Panc1 (cell line): Measurements from ENCODE around the gene LRRC49. TPM values are rescaled to one million over a fixed set of nuclear protein-coding genes. Genes with fewer than 3 reads are reported as not detected.
"Not testable (repeated sequence)": the region's sequence is repeated elsewhere in the genome, so short reads cannot be mapped to it uniquely, and the experiment has no call there.

Source experiments
- ATAC-seq: fragments of 200-7000 bp; cut with Tn5 transposase; 2 replicates; pipeline ENCODE4 v1.9.1; 2020; ENCODE audit warnings: mild to moderate bottlenecking, moderate library complexity
- BruUV-seq: library from RNA; stranded (reverse); fragments of 400-500 nt; replicated peaks from 2 replicates; lab custom pipeline; 2021; lab: Mats Ljungman, UMichigan
- CTCF ChIA-PET: fragments of 300-600 bp; sonication (Branson Sonifier 250); formaldehyde crosslinking; loops from one replicate; lab custom pipeline; 2022; ENCODE audit warnings: antibody characterized with exemption; lab: Charles Lee
- POLR2A ChIA-PET: fragments of 300-600 bp; sonication (Branson Sonifier 250); formaldehyde crosslinking; loops from one replicate; lab custom pipeline; 2022; ENCODE audit warnings: antibody characterized with exemption; lab: Charles Lee
- DNase-seq: peaks from one replicate; pipeline ENCODE4 v3.0.0-alpha.2; 2010; ENCODE audit warnings: low read depth, low spot score
- H3K27ac ChIP-seq: 2 replicates; pipeline ENCODE4 v1.5.1; 2011; ENCODE audit warnings: mild to moderate bottlenecking, low read length, inconsistent platforms
- H3K27me3 ChIP-seq: fragments of 200-500 bp; sonication (Bioruptor generic); 2 replicates; pipeline ENCODE4 v1.6.0; 2014; ENCODE audit warnings: low read length, inconsistent platforms; ENCODE audit not compliant: control insufficient read depth, insufficient read depth
- H3K36me3 ChIP-seq: fragments of 200-500 bp; sonication (Bioruptor generic); 2 replicates; pipeline ENCODE4 v1.5.1; 2014; ENCODE audit warnings: inconsistent platforms, mild to moderate bottlenecking, low read length, moderate library complexity; ENCODE audit not compliant: control insufficient read depth, insufficient read depth
- H3K4me1 ChIP-seq: 2 replicates; pipeline ENCODE4 v1.5.1; 2011; ENCODE audit warnings: inconsistent platforms, mild to moderate bottlenecking, low read length, moderate library complexity; ENCODE audit not compliant: control insufficient read depth, insufficient read depth
- H3K4me3 ChIP-seq, 2 experiments: 2 replicates each; pipeline ENCODE4 v1.5.1; 2011 to 2012; ENCODE audit warnings: low read depth in 2 of 2, low read length in 2 of 2, mild to moderate bottlenecking in 2 of 2, inconsistent platforms in 1 of 2, moderate library complexity in 1 of 2
- H3K9me3 ChIP-seq: fragments of 200-500 bp; sonication (Bioruptor generic); 2 replicates; pipeline ENCODE4 v1.5.1; 2014; ENCODE audit warnings: low read depth, mild to moderate bottlenecking, inconsistent platforms, low read length, moderate library complexity; ENCODE audit not compliant: control insufficient read depth, insufficient read depth
- POLR2AphosphoS5 ChIP-seq: IDR thresholded peaks from 2 replicates; pipeline ENCODE4 v1.6.1; 2012; ENCODE audit warnings: mild to moderate bottlenecking, low read depth, low read length, moderate library complexity
- SIN3A ChIP-seq: IDR thresholded peaks from 2 replicates; pipeline ENCODE4 v1.6.1; 2012; ENCODE audit warnings: low read depth, mild to moderate bottlenecking, low read length, moderate library complexity, borderline replicate concordance; ENCODE audit not compliant: insufficient read depth
- TCF7L2 ChIP-seq: IDR thresholded peaks from 2 replicates; pipeline ENCODE4 v1.6.1; 2011; ENCODE audit warnings: mild to moderate bottlenecking, low read depth, low read length, inconsistent platforms
- in situ Hi-C: cut with HindIII; loops from 2 replicates; pipeline ENCODE4 v1.10.0; 2016; ENCODE audit warnings: low sequenced_read_pairs, low pct_unique_long_range_greater_than_20kb
- intact Hi-C: fragments of 100-400 bp; cut with micrococcal nuclease; formaldehyde crosslinking; loops from one replicate; pipeline ENCODE4 v1.10.0; 2022; ENCODE audit not compliant: unreplicated experiment
- total RNA-seq: library from RNA; stranded (reverse); gene quantifications from one replicate; pipeline ENCODE4 v1.2.1, GENCODE V29; 2021; ENCODE audit not compliant: unreplicated experiment
- TF ChIP-seq, protein P1 (sequence below), 2 experiments: IDR thresholded peaks; 2 replicates each; pipeline ENCODE4 v1.6.1; 2011 to 2012; ENCODE audit warnings: low read depth in 2 of 2, control low read depth in 1 of 2, low read length in 1 of 2, mild to moderate bottlenecking in 1 of 2, moderate library complexity in 1 of 2; ENCODE audit not compliant: insufficient read depth in 1 of 2
- TF ChIP-seq, protein P2 (sequence below): fragments of 450-650 bp; IDR thresholded peaks from 2 replicates; pipeline ENCODE4 v1.5.1; 2017; ENCODE audit warnings: mild to moderate bottlenecking

LRRC49 gene
- total RNA-seq, 1 experiment from 2014 or later = 8.3 TPM

DNA sequence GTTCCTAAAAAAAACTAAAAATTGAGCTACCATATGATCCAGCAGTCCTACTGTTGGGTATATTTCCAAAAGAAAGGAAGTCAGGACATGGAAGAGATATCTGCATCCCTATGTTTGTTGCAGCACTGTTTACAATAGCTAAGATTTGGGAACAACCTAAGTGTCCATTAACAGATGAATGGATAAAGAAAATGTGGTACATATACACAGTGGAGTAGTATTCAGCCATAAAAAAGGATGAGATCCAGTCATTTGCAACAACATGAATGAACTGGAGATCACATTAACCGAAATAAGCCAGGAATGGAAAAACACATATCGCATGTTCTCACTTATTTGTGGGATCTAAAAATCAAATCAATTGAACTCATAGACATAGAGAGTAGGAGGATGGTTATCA is 29.5 kb downstream of the LRRC49 start:
- DNase-seq (no peak), ATAC-seq (no peak)
- CTCF ChIA-PET = no interaction called here
- in situ Hi-C loops = no loop called here
- intact Hi-C loops = no loop called here
- no peaks in the 10 kb centered on the region for H3K36me3 ChIP-seq
- no peak overlapping the region for H3K27ac ChIP-seq
- H3K27me3 ChIP-seq = no peaks in the 10 kb centered on the region
- H3K4me1 ChIP-seq = no peaks in the 10 kb centered on the region
- POLR2A ChIA-PET = interaction anchor here (0.6 kb wide), 1 partner anchor 28 kb away, joined by 8 read pairs; no protein-coding TSS in a partner anchor
- H3K4me3 ChIP-seq = no peak overlapping the region
- no TSS peak for BruUV-seq
- TF ChIP-seq, protein P1, sequence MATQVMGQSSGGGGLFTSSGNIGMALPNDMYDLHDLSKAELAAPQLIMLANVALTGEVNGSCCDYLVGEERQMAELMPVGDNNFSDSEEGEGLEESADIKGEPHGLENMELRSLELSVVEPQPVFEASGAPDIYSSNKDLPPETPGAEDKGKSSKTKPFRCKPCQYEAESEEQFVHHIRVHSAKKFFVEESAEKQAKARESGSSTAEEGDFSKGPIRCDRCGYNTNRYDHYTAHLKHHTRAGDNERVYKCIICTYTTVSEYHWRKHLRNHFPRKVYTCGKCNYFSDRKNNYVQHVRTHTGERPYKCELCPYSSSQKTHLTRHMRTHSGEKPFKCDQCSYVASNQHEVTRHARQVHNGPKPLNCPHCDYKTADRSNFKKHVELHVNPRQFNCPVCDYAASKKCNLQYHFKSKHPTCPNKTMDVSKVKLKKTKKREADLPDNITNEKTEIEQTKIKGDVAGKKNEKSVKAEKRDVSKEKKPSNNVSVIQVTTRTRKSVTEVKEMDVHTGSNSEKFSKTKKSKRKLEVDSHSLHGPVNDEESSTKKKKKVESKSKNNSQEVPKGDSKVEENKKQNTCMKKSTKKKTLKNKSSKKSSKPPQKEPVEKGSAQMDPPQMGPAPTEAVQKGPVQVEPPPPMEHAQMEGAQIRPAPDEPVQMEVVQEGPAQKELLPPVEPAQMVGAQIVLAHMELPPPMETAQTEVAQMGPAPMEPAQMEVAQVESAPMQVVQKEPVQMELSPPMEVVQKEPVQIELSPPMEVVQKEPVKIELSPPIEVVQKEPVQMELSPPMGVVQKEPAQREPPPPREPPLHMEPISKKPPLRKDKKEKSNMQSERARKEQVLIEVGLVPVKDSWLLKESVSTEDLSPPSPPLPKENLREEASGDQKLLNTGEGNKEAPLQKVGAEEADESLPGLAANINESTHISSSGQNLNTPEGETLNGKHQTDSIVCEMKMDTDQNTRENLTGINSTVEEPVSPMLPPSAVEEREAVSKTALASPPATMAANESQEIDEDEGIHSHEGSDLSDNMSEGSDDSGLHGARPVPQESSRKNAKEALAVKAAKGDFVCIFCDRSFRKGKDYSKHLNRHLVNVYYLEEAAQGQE (IDR thresholded peaks at IDR 0.05; ENCODE audit: insufficient read depth in 1 of 2, low read depth in 2 of 2, low read length in 1 of 2) = no peak
- TF ChIP-seq TCF7L2 (no peak), POLR2AphosphoS5 (no peak), SIN3A (no peak)
- TF ChIP-seq, protein P2, sequence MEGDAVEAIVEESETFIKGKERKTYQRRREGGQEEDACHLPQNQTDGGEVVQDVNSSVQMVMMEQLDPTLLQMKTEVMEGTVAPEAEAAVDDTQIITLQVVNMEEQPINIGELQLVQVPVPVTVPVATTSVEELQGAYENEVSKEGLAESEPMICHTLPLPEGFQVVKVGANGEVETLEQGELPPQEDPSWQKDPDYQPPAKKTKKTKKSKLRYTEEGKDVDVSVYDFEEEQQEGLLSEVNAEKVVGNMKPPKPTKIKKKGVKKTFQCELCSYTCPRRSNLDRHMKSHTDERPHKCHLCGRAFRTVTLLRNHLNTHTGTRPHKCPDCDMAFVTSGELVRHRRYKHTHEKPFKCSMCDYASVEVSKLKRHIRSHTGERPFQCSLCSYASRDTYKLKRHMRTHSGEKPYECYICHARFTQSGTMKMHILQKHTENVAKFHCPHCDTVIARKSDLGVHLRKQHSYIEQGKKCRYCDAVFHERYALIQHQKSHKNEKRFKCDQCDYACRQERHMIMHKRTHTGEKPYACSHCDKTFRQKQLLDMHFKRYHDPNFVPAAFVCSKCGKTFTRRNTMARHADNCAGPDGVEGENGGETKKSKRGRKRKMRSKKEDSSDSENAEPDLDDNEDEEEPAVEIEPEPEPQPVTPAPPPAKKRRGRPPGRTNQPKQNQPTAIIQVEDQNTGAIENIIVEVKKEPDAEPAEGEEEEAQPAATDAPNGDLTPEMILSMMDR = no peak
- no peaks in the 10 kb centered on the region for H3K9me3 ChIP-seq

DNA sequence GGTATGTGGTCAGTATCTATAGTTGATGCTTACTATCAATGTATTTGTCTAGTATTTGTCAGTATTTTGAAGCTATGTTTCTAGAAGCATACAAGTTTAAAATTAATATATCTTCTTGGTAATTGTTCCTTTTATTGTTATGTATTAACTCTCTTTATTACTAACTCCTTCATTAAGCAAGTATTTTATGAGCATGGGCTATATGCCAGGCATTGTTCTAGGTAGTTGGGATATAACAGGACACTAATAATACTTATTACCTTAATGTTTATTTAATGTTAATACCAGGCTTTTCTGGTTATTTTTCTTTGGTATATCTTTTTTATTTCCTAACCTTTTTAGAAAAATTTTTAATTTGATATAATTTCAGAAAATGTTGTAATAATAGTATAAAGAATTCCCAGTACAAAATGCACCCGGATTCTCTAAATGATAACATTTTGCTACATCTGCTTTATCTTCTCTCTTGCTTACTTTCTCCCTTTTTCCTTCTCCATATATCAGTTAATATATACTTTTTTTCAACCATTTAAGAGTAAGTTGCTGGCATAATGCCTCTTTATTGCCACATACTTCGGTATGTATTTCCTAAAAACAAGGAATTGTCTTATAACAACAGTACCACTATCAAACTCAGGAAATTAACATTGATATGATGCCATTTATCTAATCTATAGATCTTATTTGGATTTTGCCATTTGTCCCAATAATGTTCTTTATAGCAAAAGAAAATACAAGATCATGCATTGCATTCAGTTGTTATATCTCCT is 30.9 kb downstream of the LRRC49 start:
- H3K9me3 ChIP-seq = no peaks in the 10 kb centered on the region
- no peak overlapping the region for H3K4me3 ChIP-seq
- no peak overlapping the region for H3K27ac ChIP-seq
- no TSS peak for BruUV-seq
- no peak for ATAC-seq
- in situ Hi-C loops = no loop called here
- no peak for DNase-seq
- ChIA-PET POLR2A (no interaction called here), CTCF (interaction anchor here (0.6 kb wide), 1 partner anchor 51 kb away, joined by 3 read pairs; no protein-coding TSS in a partner anchor)
- TF ChIP-seq TCF7L2 = no peak
- TF ChIP-seq SIN3A = no peak
- TF ChIP-seq, protein P2 = no peak
- TF ChIP-seq, protein P1 (IDR thresholded peaks at IDR 0.05; ENCODE audit: insufficient read depth in 1 of 2, low read depth in 2 of 2, low read length in 1 of 2) = no peak
- no peak for TF ChIP-seq POLR2AphosphoS5
- H3K4me1 ChIP-seq = no peaks in the 10 kb centered on the region
- no peaks in the 10 kb centered on the region for H3K27me3 ChIP-seq
- intact Hi-C loops = no loop called here
- no peaks in the 10 kb centered on the region for H3K36me3 ChIP-seq

DNA sequence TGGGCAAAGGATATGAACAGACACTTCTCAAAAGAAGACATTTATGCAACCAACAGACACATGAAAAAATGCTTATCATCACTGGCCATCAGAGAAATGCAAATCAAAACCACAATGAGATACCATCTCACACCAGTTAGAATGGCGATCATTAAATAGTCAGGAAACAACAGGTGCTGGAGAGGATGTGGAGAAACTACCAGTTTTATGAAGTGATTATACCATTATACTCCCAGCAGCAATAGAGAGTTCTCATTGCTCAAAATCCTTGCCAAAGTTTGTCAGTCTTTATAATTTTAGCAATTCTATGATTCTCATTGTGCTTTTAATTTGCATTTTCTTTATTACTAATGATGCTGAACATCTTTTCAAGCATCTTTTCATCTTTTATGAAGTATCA is 34.3 kb downstream of the LRRC49 start:
- H3K27me3 ChIP-seq, H3K4me3 ChIP-seq, in situ Hi-C loops, H3K36me3 ChIP-seq, DNase-seq, H3K27ac ChIP-seq, CTCF ChIA-PET, intact Hi-C loops, H3K9me3 ChIP-seq, H3K4me1 ChIP-seq, BruUV-seq, POLR2A ChIA-PET, ATAC-seq: not testable (repeated sequence)
